SIG-M5 treated with dmso at 0.1 percent for 504 hours (cell line): ENCODE measurements around the gene VEGFA.

Experiments
- DNase-seq: peaks from one replicate; lab custom pipeline; 2025; ENCODE audit not compliant: unreplicated experiment; lab: John Stamatoyannopoulos, UW

Gene VEGFA

GRCh38 chr6:43784049-43784855 is 14.2 kb downstream of the VEGFA start:
- DNase-seq = no peak

GRCh38 chr6:43785220-43785752 is 15.3 kb downstream of the VEGFA start:
- no peak for DNase-seq

GRCh38 chr6:43785904-43786303 is 15.9 kb downstream of the VEGFA start:
- DNase-seq = no peak

DNA sequence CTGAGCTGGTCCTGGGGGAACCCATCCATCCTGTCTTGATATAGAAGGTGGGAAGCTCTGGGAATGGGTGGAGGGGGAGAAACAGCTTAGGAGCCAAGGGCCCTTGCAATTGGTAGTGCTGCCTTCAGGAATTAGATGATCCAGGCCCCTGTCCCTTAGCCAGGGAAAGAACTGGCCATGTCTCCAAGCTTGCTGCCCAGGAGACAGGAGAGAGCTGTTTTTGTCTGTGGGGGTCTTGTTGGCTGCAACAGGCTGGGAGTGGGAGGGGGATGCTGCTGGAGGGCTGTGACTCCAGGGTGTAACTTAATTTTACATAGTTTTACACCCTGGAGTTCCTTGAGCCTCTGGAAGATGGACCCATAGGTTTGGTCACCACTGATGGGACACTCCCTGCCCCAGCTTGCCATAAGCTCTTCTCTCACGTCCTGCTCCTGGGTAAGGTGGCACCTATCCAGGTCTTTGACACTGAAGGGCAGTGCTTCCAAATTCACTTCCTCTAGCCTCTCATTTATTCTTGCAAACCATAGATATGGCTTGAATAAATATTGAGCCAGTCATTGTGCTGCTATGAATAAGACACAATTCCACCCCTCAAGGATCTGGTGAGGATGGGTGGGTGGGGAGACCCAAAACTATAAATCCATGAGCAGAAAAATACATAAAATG is 16.8 kb downstream of the VEGFA start:
- no peak for DNase-seq

DNA sequence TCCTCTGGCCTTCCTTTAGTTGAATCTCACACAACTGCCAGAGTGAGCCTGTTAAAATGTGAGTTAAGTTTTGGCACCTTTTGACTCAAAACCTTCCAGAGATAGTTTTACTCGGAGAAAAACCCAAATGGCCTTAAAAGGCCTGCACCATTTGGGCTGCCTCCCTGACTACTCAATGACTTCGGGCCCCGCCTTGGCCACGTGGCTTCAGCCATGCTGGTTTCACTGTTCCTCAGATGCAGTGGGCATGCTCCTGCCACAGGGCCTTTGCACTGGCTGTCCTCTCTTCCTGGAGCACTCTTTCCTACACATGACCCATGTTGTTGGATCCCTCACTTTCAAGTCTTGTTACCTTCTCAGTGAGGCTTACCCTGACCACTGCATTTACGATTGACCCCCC is 18.3 kb downstream of the VEGFA start:
- no peak for DNase-seq

DNA sequence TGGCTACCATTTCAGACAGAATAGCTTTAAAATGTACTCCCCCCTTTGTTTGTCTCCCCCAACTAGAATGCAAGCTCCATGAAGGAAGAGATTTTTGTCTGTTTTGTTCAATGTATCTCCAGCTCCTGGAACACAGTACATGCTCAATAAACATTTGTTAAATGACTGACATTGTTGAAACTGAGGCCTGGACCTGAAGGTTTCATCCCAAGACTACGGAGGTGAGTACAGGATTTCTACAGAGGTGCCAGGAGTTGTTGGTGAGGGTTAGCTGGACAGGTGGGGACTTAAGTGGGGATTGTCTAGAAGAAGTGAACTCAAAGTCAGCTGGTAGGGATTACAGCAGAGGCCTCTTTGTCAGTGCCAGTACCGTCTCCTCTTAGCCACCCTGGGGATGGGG is 19.4 kb downstream of the VEGFA start:
- DNase-seq = no peak

GRCh38 chr6:43790031-43790430 is 20.0 kb downstream of the VEGFA start:
- peak; percentile 94 for DNase-seq

DNA sequence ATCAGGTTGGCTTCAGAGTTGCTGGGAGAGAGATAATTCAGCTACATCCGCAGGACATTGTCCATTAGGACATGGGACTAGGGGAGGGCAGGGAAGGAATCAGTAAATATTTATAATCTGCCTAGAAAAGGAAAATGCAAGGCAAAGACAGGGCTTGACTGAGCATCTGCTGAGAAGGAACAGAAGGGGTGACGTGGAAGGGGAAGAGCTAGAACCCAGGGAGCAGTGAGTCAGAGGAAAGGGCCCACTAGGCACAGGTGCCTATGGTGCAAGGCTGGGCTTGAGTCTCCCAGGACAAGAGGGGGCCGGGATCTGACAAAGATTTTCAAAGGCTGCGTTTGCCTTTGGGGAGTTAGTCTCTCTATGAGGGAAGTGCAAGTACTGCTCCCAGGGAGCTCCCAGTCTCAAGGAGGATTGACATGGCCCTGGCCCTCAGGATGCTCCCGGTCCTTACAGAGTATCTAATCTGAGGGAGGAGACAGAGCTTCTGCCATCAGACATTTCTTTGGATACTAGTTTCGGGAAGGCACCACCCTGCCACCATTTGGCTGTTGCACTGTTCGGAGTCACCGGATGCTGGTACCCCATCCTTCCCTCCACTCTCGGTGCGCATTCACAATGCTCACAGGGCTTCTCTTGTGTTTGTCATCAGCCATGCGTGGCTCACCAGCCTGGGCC is 21.9 kb downstream of the VEGFA start:
- DNase-seq = no peak

GRCh38 chr6:43793154-43793874 is 23.3 kb downstream of the VEGFA start:
- no peak for DNase-seq

GRCh38 chr6:43793875-43794242 is 23.8 kb downstream of the VEGFA start:
- no peak for DNase-seq

DNA sequence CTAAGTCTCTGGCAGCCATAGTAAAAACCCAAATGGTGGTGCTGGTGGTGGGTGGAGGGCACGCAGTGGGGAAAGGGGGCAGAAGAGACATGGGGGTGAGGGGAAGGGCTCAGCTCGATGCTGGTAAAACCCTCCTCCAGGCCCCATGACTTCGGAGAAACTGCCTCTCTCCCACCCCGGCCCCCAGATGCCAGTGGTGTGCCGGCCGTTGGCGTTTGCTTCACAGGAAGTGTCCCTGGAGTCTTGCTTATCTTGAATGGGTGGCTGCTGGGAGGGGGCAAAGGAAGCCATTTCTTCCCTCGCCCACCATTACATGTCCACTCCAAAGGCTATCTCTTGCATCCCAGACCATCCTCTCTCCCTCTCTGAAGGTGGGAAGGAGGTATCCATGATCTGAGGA is 25.4 kb downstream of the VEGFA start:
- no peak for DNase-seq

GRCh38 chr6:43796168-43796567 is 26.2 kb downstream of the VEGFA start:
- no peak for DNase-seq

DNA sequence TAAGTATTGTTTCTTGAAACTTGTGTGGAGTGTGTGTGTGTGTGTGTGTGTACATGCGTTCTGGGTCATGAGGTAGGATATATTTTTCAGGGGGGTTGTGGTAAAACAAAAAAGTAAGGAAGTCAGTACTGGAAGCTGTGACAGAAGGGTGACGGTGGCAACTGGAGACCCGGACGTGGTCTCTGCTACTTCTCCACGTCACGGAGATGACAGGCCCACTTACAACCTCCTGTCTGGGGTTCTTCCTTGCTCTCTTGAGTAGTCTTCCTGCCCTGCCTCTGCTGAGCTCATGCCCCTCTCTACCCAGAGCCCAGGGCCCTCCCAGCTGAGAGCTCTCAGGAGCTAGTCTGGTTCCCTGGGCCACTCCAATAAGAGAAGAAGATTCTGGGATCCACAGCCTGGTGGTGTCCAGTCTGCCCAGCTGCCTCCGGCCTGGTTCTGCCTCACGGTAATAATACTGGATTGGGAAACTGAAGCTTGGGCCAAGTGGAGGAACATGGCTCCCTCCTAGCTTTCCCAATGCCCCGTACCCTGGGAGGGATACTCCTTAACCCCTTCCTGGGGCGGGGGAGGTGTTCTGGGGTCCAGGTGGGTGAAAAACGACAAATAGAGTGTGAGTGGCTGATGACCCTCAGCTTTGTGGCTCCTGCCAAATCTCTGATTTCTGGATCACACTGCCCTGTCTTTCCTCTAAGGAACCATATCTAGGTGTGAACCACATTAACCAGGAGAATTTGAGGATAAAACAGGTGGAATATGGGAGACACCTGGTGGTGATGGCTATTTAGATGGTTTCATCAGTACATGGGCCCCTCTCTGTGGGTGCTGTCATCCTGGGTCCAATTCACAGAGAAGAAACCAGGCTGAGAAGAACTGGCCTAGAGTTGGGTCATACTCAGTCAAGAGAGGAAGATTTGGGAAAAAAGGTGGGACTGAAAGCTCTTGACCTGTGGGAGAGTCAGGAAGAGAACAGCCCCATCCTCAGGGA is 27.2 kb downstream of the VEGFA start:
- no peak for DNase-seq

DNA sequence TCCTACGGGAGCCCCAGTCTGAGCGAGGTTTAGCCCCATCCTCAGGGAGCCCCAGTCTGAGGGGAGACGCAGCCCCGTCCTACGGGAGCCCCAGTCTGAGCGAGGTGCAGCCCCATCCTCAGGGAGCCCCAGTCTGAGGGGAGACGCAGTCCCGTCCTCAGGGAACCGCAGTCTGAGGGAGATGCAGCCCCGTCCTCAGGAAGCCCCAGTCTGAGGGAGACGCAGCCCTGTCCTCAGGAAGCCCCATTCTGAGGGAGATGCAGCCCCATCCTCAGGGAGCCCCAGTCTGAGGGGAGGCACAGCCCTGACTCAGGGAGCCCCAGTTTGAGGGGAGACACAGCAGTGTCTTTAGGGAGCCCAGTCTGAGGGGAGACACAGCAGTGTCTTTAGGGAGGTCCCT is 27.9 kb downstream of the VEGFA start:
- DNase-seq = no peak

- DNase-seq = peak; percentile 52
These were observed 28.9 kb downstream of the VEGFA start for GRCh38 chr6:43798688-43799444.

DNA sequence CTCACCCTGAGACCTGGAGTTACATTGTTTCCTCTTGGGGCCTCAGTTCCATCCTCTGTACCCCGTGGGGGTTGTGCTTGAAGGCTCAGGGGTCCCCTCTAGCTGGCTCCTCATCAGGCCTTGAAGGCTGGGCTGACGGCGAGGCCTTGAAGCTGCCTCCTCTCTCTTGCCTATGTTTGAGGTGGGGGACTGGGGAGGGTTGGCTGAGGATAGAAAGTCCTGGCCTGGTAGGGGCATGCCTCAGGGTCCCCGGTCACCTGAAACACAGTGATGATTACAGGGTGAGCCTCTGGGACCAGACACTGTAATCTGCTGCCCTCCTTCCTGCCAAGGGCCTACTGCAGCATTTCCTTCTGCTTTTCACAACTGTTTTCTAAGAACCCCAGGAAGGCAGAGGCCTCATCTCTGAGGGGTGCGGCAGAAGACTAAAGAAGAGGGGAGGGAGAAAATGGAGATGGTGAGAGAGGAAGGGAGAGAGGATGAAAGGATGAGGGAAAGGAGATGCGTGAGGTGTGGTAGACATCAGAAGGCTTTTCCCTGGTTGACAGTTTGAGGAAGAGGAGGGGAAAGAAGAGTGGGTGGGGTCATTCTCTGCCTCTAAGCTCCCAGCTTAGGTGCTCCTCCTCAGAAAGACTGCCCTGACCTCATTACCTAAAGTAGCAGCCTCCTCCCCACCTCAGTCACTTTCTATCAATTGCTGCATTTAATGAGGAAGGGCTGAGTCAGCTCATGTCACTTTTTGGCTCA is 29.7 kb downstream of the VEGFA start:
- DNase-seq = peak; percentile 79

DNA sequence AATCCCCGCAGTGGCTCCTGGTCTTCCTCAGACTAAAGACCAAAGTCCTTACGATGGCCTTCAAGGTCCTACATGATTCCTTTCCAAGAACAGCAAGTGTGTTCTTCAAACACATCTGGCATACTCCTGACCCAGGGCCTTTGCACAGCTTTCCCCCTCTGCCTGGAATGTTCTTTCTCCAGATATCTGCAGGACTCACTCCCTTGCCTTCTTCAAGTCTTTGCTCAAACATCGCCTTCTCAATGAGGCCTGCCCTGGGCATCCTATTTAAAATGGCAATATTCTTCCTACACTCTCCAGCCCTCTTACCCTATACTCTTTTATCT is 30.2 kb downstream of the VEGFA start:
- DNase-seq = no peak

DNA sequence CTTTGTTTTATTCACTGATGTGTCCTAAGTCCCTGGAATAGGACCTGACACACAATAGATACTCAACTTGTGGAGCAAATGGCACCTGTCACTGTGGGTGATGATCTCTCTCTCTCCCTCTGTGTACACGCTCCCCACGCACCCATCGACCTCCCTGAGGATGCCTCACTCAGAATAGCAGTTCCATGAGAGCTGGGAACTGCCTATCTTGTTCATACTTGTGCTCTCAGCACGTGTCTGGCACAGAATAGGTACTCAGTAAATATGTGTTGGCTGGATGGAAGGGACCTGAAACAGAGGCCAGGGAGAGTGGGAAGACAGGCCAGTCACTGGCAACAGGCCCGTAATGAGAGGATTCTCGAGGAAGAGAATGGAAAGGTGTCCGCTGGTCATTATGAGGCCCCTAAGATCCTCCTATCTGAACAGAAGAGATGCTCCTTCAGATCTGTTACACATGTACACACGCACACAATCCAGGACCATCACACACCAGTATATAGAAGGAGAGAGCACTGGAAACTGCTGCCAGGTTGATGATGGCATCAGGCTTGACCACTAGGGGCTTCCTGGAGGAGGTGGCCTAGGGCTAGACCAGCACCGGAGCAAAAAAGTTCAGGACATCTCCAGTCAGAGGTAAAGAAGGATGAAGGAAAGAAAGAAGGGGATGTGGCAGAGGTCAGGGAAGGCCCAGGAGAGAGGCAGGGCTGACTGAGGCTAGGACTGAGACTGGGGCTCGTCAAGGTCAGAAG is 30.9 kb downstream of the VEGFA start:
- DNase-seq = no peak
